A549 treated with RU486 at 1 μM for 4 hours (cell line): ENCODE measurements around the gene GLYR1. TPM values are rescaled to one million over a fixed set of nuclear protein-coding genes. Genes with fewer than 3 reads are reported as not detected.

Experiments used
- total RNA-seq: library from RNA; stranded (reverse); fragments of 200-300 nt; extraction: Qiagen RNA extraction; gene quantifications from 5 replicates; pipeline ENCODE4 v1.2.3, GENCODE V29; 2022; ENCODE audit warnings: low read depth

The GLYR1 gene
- total RNA-seq, result 37.5 to 43.5 TPM (median 41.5 TPM) in 5 replicates

DNA sequence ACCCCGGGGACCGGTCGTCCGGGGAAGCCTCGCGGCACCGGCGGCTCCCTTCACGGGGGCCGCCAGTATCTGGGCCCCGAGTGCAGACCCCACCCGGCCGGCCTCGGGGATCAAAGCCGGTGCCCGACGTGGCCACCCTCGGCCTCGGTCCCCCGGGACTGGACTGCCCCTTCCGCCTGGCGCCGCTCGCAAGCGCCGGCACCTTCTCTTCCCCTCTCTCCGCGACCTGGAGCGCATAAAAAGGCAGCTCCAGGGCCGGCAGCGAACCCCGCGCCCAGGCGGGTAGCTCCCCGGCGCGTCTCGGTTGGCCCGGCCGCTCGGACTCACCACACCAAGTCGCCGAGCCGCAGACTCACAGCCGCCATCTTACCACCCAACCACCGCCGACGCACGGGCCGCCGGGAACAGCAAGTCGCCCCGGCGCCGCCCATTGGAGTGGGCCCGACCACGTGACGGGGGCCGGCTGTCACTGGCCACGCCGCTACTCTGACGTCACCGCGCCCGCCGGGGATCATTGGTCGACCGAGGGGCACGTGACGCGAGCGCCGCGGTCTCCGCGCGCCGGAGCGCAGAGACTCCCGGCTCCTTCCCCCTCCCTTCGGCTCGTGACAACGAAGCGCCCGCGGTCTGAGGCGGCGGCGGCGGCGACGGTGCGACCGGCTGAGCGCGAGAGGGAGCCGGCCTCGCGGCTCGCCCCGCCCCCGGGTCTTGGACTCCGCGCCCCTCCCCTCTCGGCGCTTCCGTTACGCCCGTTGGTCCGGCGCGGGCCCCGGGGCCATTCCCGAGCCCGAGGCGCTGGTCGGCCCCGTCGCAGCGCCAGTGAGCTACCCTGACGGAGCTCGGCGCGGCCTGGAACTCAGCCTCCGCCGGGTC lies at the start of gene GLYR1, which contains the start of gene UBN1:
Gene GLYR1, minus strand, starts transcription at position 388 of the 873 bp plus-strand sequence. Its CDS starts 23 bp downstream, at position 365.
Gene UBN1, plus strand, starts transcription at position 581 of the 873 bp plus-strand sequence. CDS start 5,437 bp downstream, outside the sequence.

DNA sequence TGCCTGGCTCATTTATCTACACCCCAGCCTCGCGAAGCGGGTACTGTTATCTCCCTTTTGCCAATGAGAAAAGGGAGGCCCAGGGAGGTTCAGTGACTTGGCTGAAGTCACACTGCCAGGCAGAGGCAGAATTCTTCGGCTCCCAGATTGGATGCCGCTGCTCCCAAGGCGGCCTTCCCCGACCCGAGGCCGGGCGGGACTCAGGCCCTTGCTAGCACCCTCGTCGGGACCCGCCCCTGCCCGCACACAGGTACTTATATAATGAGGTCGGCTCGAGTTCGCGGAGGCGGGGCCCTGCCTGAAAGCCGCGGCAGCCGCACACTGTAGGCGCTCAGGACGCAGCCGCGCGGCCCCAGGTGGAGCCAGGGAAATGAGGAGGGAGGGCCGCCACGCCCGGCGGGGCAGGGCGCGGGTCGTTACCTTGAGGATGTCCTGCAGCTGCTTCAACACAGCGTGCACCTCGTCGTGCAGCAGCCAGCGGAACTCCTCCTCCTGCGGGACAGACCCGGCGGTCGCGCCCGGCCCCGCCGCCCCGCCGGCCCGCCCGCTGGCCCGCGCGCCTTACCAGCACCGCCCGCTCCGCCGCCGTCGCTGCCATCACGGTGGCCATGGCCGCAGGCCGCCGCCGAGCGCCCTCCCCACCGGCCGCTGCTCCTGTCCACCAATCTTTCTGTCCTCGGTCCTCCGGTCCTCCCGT lies 45.0 kb downstream of the GLYR1 start, which contains the start of gene ROGDI:
Gene ROGDI, minus strand, starts transcription at position 672 of the 697 bp plus-strand sequence. Its CDS starts 62 bp downstream, at position 610.

DNA sequence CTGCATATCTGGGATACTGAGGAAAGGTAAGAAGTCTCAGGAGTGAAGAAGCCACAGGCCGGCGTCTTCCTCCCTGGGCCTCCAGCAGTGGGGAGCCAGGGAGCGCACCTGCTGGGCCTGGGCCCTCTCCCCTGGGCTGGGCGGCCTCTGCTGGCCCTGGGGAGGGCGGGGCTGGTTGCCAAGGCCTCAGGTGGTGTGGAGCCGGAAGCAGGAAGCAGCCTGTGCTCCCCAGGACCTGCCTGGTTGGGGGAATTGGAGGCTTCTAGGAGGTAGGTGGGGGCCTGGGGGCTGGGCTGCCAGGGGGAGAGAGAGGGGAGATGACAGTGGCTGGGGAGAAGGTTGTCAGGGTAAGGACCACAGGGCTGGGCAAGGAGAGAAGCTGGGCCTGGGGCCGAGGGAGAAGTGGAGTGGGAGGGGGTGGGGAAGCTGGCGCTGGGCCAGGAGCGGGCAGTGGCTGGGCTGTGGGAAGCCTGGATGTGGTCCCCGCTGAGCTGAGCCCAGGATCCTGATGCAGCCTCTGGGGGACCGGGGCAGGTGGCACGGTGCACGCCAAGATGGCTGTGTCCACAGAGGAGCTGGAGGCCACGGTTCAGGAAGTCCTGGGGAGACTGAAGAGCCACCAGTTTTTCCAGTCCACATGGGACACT lies 51.8 kb downstream of the GLYR1 start, which contains the start of gene SMIM22:
Gene SMIM22, plus strand, starts transcription at position 189 of the 647 bp plus-strand sequence. Its CDS starts 366 bp downstream, at position 555.

GRCh38 chr16:4787627-4788482 lies 59.2 kb downstream of the GLYR1 start, which contains the start of gene SEPTIN12:
Gene SEPTIN12 (minus strand): TSS chr16:4788345. CDS start chr16:4787645, 700 bp downstream.

GRCh38 chr16:4766875-4767628 lies 80.0 kb downstream of the GLYR1 start, which contains the start of gene ZNF500:
Gene ZNF500 (minus strand): TSS chr16:4767162. CDS start chr16:4765978, 1,184 bp downstream.

Other genes with a start within 250 kb of the GLYR1 start
- gene UBALD1, start 232.4 kb downstream of the GLYR1 start, total RNA-seq, result 33.7 to 66.3 TPM (median 62.3 TPM) in 5 replicates
- 33.0 to 44.1 TPM (median 38.6 TPM) in 5 replicates for gene MGRN1, start 222.5 kb downstream of the GLYR1 start, total RNA-seq
- gene NUDT16L1, start 153.7 kb downstream of the GLYR1 start, total RNA-seq, result 16.1 to 25.8 TPM (median 23.2 TPM) in 5 replicates
- gene ANKS3, start 113.0 kb downstream of the GLYR1 start, total RNA-seq, result 22.1 to 26.7 TPM (median 25.3 TPM) in 5 replicates
- gene DNAAF8, start 112.8 kb downstream of the GLYR1 start, total RNA-seq, result 0.91 to 2.0 TPM (median 1.6 TPM) in 5 replicates
- gene ZNF500, start 80.1 kb downstream of the GLYR1 start, total RNA-seq, result 6.6 to 10.1 TPM (median 7.9 TPM) in 5 replicates
- not detected in 5 replicates for gene SEPTIN12, start 58.9 kb downstream of the GLYR1 start, total RNA-seq
- gene SMIM22, start 51.9 kb downstream of the GLYR1 start, total RNA-seq, result not detected in 5 replicates
- 10.1 to 16.3 TPM (median 14.8 TPM) in 5 replicates for gene ROGDI, start 44.7 kb downstream of the GLYR1 start, total RNA-seq
- 23.8 to 29.8 TPM (median 27.4 TPM) in 5 replicates for gene UBN1, start 193 bp upstream of the GLYR1 start, total RNA-seq
- gene PPL, start 89.9 kb upstream of the GLYR1 start, total RNA-seq, result 1.9 to 2.7 TPM (median 2.4 TPM) in 5 replicates
- gene SEC14L5, start 111.0 kb upstream of the GLYR1 start, total RNA-seq, result 0.05 to 0.09 TPM (median 0.06 TPM) in 4 of 5 replicates, not detected in the other
- gene NAGPA, start 186.6 kb upstream of the GLYR1 start, total RNA-seq, result 13.1 to 20.2 TPM (median 17.0 TPM) in 5 replicates
- not detected in 5 replicates for gene C16orf89, start 218.7 kb upstream of the GLYR1 start, total RNA-seq
- gene ALG1, start 224.6 kb upstream of the GLYR1 start, total RNA-seq, result 31.9 to 41.2 TPM (median 38.8 TPM) in 5 replicates